Mesothelial cell of epicardium (in vitro differentiated cells): ENCODE results near the gene CENPV. TPM values are rescaled to one million over a fixed set of nuclear protein-coding genes. Genes with fewer than 3 reads are reported as not detected.

ENCODE experiments used
- DNase-seq, 2 experiments: peaks; one replicate each; pipeline ENCODE4 v3.0.0; 2021; ENCODE audit warnings: low spot score in 2 of 2; ENCODE audit not compliant: unreplicated experiment in 2 of 2
- H3K27ac Mint-ChIP-seq: 2 replicates; pipeline ENCODE4 v1.8.0; 2021; ENCODE audit warnings: mixed read lengths
- H3K27me3 Mint-ChIP-seq: 2 replicates; pipeline ENCODE4 v1.8.0; 2021; ENCODE audit warnings: low read depth, mixed read lengths
- H3K36me3 Mint-ChIP-seq: 2 replicates; pipeline ENCODE4 v1.8.0; 2021; ENCODE audit warnings: mixed read lengths
- H3K4me1 Mint-ChIP-seq: 2 replicates; pipeline ENCODE4 v1.8.0; 2021; ENCODE audit warnings: mixed read lengths
- H3K4me3 Mint-ChIP-seq: 2 replicates; pipeline ENCODE4 v1.8.0; 2021; ENCODE audit warnings: mild to moderate bottlenecking, moderate library complexity, mixed read lengths
- H3K9me3 Mint-ChIP-seq: 2 replicates; pipeline ENCODE4 v1.8.0; 2021; ENCODE audit warnings: mixed read lengths
- CTCF ChIP-seq: fragments of 200-600 bp; sonication (generic); IDR thresholded peaks from one replicate; pipeline ENCODE4 v1.5.0; 2021; ENCODE audit warnings: antibody characterized with exemption; ENCODE audit not compliant: unreplicated experiment
- total RNA-seq: library from RNA; stranded (reverse); gene quantifications from 3 replicates; pipeline ENCODE4 v1.2.1, GENCODE V29; 2021

The CENPV gene
- total RNA-seq, 1 donor from 2014 or later = 102 TPM

DNA sequence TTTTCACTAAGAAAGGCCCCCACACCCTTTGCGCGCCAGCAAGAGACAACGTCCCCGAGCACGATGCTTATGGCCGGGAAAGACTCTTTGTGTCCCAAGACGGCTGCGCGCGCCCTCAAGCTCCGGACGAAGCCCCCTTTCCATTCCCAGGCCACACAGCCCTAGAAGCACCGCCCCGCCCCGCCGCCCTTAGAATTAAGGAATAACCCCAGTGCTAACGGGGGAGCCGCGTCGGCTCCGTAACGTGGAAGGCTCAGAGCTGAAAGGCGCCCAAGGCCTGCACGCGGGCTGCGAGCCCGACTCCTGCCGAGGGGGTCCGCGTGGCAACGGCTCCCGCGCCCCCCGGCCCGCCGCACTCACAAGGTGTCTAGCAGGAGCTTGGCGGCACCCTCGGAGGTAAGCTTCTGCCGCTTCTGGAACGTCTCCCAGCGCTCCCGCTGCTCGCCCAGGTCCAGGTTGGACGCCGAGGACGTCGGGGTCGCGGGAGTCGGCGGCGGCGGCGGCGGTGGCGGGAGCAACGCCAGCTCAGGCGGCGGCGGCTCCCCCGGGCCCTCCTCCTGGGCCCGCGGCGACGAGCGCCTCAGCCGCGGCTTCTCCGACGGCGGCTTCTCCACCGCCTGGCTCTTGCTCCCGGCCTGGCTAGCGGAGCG lies 477 bp downstream of the CENPV start:
- H3K27ac Mint-ChIP-seq = peak overlapping the region; percentile 91
- no peaks in the 10 kb centered on the region for H3K27me3 Mint-ChIP-seq
- H3K4me1 Mint-ChIP-seq = peaks cover 15% of the 10 kb centered on the region
- no peaks in the 10 kb centered on the region for H3K9me3 Mint-ChIP-seq
- DNase-seq = peak; percentile 33 to 62
- peak overlapping the region; percentile 90 for H3K4me3 Mint-ChIP-seq
- peaks cover 4% of the 10 kb centered on the region for H3K36me3 Mint-ChIP-seq
- no peak for TF ChIP-seq CTCF

DNA sequence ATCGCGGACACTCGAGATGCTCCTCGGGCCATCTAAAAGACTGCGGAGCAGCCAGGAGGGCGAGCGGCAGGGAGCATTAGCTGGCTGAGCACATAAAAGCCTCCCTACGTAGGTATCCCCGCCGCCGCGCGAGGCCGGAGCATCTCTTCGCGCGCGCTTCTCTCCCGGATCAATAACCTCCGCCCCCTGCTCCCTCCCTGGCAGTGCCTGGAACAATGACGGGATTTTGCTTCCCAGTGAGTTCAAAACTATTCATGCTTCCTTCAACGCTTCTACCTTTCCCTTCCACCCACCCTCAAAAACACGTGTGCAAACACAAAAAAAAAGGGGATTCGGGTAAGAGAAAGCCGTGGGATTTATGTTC lies 984 bp downstream of the CENPV start:
- H3K4me3 Mint-ChIP-seq = peak overlapping the region; percentile 90
- H3K36me3 Mint-ChIP-seq = peaks cover 7% of the 10 kb centered on the region
- no peak for TF ChIP-seq CTCF
- peaks cover 15% of the 10 kb centered on the region for H3K4me1 Mint-ChIP-seq
- peak overlapping the region; percentile 91 for H3K27ac Mint-ChIP-seq
- H3K27me3 Mint-ChIP-seq = no peaks in the 10 kb centered on the region
- H3K9me3 Mint-ChIP-seq = no peaks in the 10 kb centered on the region
- peak; percentile 32 to 48 for DNase-seq

DNA sequence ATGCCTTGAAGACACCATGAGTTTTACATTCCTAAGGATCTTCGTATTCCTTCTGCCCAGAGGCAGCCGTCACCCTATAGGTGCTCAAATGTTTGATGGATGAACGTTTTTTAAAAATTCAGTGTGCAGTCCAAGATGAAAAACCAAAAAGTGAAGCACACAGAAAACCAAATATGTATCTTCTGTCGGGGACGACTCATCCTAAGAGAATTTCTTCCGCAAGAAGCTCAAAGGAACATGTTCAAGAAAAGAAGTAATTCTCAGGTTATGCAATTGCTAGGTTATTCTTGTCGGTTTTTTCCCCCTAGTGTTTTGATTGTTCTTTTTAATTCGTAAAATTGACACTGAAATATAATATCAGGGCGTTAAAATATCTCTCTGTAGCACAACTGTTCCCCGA lies 1.4 kb downstream of the CENPV start:
- no peak for DNase-seq
- H3K27ac Mint-ChIP-seq = peak overlapping the region; percentile 91
- H3K4me1 Mint-ChIP-seq = peaks cover 15% of the 10 kb centered on the region
- H3K4me3 Mint-ChIP-seq = peak overlapping the region; percentile 90
- H3K27me3 Mint-ChIP-seq = no peaks in the 10 kb centered on the region
- H3K36me3 Mint-ChIP-seq = peaks cover 8% of the 10 kb centered on the region
- H3K9me3 Mint-ChIP-seq = no peaks in the 10 kb centered on the region
- TF ChIP-seq CTCF = no peak

DNA sequence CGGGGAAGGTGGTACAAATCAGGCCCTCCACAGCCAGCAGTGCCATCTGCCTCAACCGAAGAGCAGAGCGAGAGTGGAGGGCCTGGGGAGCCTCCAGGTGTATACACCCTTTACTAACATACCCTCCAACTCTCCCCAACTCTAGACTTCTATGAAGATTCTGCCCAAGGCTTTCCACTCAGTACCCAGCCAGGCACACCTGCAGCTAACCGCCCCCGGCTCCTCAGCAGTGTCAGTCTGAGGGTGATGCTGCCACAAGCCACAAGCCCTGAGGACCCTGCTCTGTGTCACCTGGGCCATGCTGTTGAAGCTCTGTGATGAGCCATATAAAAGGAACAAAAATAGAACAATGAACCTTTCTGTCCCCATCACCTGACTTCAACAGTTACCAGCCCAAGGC lies 3.8 kb downstream of the CENPV start:
- Mint-ChIP-seq H3K9me3 (no peaks in the 10 kb centered on the region), H3K4me1 (peaks cover 15% of the 10 kb centered on the region), H3K36me3 (peaks cover 12% of the 10 kb centered on the region), H3K4me3 (no peak overlapping the region), H3K27me3 (no peaks in the 10 kb centered on the region), H3K27ac (no peak overlapping the region)
- DNase-seq = no peak
- no peak for TF ChIP-seq CTCF

DNA sequence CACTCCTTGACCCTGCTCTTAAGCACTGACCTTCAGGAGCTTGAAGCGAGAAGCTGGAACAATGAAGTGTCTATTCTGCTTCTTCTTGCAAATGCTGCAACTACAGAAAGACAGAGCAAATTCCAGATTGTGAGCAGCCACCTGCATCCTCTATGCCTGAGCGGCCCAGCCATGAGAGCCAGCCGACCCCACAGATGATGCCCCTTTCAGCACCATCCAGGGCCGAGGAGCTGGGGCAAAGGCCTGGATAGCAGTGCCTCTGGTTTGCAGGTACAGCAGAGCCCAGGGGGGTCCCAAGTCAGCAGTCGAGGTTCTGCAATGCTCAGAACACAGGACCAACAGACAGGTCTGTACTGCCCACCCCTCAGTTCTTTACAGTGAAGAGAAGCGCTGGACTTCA lies 4.7 kb downstream of the CENPV start:
- peaks cover 15% of the 10 kb centered on the region for H3K4me1 Mint-ChIP-seq
- no peaks in the 10 kb centered on the region for H3K9me3 Mint-ChIP-seq
- no peak overlapping the region for H3K4me3 Mint-ChIP-seq
- H3K36me3 Mint-ChIP-seq = peaks cover 19% of the 10 kb centered on the region
- TF ChIP-seq CTCF = no peak
- no peak overlapping the region for H3K27ac Mint-ChIP-seq
- DNase-seq = no peak
- no peaks in the 10 kb centered on the region for H3K27me3 Mint-ChIP-seq
